Measurements from ENCODE around the gene GLRA1.

DNA sequence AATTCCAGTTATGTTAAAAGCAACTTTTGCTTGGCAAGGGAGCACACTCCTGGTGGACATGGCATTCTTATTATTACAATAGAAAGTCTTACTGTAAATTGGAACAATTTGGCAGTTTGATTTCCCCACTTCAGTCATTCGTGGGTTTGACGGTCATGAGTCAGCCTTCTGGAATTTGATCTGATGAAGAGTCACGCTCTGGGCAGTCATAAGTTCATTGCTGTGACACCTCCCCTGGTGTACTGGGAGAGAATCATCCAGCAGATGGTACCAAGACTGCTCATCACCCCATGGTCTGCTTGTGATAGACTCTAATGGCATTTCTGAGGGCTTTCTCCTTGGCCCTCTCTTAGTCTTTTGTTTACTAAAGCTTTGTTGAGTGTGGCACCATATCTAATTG, 53.8 kb downstream of the GLRA1 start:
- TF ChIP-seq POLR2A (IDR thresholded peaks at IDR 0.05) (no peak), CTCF (IDR thresholded peaks at IDR 0.05) (no peak)

Data from vagina (tissue), 2 donors.